Renal cortex interstitium (tissue), 11 donors: ENCODE measurements around the gene ZBBX. TPM values are rescaled to one million over a fixed set of nuclear protein-coding genes. Genes with fewer than 3 reads are reported as not detected.
A peak's percentile ranks its signal among the peaks of the same experiment; 100 is the strongest.

Source experiments
- DNase-seq, 11 donors: peaks; one replicate each; pipeline ENCODE4 v3.0.0-alpha.2; 2013; ENCODE audit warnings: low read depth in 9 of 11, low spot score in 4 of 11; ENCODE audit errors: extremely low read depth in 1 of 11
- polyA plus RNA-seq, 3 donors: library from polyadenylated mRNA; unstranded; fragments of 120-200 nt; gene quantifications; one replicate each; pipeline ENCODE4 v1.2.1, GENCODE V29; 2013; ENCODE audit not compliant: insufficient read length in 3 of 3

Gene ZBBX
- polyA plus RNA-seq, 3 donors = 2.9 to 6.9 (median 3.8) TPM

DNA sequence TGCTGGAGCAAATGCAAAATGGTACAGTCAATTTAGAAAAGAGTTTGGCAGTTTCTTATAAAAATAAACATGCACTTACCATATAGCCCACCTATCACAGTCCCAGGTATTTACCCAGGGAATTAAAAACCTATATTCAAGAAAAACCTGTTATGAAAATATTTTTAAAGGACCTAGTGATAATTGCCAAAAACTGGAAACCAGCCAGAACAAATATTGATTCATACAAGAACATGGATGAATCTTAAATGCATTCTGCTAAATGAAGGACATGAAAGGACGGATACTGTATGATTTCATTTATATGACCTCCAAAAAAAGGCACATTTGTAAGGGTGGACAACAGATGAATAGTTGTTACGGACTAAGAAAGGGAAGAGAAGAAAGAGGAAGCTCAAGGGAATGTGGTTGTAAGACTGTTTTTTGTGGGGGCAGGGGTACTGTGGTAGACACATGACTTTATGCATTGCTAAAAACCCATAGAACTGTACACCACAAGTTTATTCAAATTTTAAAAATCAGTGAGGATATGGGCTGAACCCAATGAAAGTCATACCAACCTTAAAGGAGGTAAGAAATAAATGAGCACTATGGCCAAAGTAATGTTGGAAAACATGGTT lies 61.0 kb downstream of the ZBBX start:
- no peak for DNase-seq

DNA sequence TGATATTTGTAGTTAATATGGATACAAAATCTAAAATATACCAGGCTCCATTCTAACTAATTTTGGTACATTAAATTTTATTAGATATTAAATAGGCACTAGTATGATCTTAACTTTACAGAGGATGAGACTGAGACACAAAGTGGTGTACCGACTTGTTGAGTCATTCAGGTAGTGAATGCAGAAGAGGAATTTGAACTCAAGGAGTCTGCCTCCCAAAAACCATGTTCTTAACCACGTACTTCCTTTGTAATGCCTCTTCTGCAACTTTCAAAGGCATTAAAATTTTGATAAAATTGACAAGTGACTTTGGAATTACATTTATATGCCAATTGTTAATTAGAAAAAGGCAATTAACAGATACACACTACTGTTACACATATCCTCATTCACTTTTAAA lies 61.8 kb downstream of the ZBBX start:
- no peak for DNase-seq

DNA sequence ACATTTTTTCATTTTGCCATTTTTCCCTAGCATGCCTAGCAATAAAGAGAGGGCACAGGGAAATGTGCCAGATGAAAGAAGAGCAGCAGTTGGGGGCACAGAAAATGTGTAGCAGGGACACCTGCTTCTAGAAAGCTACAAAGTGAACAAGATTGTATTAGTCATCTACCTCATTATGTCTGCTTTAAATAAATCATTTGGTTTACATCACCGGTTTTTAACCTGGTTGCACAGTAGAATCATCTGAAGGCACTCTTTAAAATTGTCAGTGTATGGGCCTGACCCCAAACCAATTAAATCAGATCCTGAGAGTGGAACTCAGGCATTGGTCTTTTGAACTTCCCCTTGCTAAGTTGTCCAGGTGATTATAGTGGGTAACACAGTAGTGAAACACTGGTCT lies 73.8 kb downstream of the ZBBX start:
- DNase-seq = no peak

GRCh38 chr3:167305340-167305890 lies 74.7 kb downstream of the ZBBX start:
- no peak for DNase-seq

DNA sequence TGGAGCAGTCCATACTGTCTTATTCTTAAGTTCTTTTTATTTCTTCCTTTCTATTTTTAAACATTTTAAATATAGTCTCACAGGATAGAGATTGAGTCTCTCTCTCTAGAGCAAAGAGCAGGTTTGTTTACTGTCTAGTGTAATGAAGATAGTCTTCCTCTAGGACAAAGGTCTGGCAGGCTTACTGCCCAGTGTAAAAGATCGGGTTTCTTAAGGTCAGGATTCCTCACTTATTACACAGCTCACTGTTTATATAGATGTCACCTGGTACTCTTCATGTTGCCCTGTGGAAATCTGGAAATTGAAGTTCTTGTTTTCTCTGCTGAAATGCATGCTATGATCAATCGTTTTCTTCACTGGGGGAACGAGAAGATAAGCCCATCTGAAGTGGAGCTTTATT lies 76.0 kb downstream of the ZBBX start:
- DNase-seq = peak in 9 of 11 donors; percentile 2 to 37 (median 21)

DNA sequence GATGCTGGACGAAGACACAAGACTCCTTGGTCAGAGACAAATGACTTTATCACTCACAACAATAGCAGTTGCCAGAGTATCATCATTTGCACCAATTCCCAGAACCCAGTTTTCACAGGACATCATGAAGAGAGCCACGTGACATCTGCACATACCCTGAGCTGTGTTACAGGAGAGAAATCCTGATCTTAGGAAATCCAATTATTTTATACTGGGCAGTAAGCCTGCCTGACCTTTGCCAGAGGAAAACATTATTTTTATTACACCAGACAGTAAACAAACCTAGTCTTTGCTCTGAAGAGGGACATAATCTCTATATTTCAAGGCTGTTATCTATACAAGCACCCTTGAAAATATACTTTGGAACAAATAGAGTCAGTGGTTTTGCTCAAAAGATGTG lies 77.4 kb downstream of the ZBBX start:
- DNase-seq = no peak

GRCh38 chr3:167300207-167300606 lies 79.9 kb downstream of the ZBBX start:
- DNase-seq = no peak

GRCh38 chr3:167289435-167289834 lies 90.7 kb downstream of the ZBBX start:
- DNase-seq = no peak

DNA sequence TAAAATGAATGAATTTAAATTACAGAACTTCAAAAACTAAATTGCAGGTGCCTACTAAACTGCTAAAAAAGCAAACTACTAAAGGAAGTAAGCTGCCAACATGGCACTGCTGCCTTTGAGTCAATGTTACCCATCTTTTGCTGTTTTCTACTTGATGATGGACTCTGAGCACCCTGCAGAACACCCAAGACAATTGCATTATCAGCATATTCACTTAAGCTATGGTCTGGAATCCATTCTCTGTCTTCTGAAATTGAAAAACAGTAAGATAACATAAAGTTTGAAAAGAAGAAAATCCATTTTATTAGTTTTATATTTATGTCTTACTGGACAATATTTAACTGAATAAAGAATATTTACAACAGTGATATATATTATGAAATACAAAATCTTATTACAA lies 91.4 kb downstream of the ZBBX start:
- DNase-seq = no peak

- DNase-seq = no peak
Observed at GRCh38 chr3:167287308-167287707, 92.8 kb downstream of the ZBBX start.

GRCh38 chr3:167274141-167274874 lies 105.8 kb downstream of the ZBBX start:
- no peak for DNase-seq

DNA sequence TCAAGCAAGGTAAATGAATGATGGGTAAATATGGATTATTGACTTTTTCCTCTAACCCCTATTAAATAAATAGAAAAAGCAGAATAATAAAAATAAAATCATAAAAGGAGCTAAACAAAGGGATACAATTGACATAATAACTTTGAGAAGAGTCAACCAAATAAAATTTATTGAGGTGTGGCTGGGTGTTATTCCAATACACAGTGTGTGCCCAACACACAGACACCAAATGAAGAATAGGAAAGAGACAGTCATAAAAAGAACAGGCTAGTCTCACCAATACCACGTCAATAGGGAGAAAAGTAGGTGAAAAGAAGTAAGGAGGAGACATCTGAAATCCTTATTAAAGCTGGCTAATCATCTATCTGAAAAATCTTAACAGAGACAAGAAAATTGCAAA lies 127.1 kb downstream of the ZBBX start:
- no peak for DNase-seq

- DNase-seq = no peak
Observed at GRCh38 chr3:167251678-167252077, 128.4 kb downstream of the ZBBX start.

DNA sequence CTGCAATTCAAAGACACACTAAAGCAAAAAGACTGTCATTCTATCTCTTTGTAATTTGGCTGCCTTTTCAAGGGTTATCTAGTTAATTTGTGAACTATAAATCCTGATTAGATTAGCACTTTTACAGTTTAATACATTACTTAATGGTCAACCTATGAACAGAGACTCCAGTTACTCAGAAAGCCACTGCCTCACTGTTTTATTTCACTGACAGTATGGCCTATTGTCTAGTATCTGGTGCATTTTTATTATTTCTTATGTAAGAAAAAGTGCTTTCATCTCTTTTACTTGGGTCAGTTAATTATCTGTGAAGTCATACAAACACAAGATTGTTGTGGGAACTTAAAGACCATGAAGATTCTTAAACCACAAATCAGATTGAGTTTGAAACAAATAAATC lies 133.8 kb downstream of the ZBBX start:
- peak in 2 of 11 donors; percentile 2 to 8 for DNase-seq

DNA sequence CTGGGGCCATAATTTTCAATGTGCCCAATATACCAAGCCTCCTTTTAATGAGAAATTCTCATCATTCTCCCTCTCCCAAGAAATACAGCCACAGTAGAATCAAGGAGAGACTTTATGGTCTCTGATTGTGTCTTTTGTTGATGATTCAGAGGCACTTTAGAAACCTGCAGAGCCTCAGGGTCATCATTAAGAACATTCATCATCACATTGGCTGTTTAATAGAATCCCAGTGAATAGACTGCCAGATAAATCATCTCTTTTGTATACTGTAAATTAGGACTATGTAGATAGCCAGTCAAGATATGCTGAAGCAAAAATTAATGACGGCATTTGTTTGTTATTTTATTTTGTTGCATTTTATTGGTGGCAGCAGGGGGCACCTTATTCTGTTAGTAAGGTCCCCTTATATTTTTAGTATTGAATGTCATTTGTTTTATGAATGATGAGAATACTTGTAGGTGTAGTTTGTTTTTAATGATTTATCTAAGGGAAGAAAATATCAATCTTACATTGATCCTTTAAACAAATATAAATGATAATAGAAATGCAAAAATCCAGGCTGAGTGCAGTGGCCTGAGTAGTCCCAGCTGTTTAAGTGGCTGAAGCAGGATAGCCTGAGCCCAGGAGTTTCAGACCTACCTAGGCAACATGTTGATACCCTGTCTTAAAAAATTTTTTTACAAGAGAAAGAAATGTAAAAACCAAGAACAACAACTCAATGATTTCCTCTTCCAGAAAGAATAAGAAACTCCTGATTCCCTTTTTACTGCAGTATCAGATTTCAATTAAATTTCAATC lies 138.8 kb downstream of the ZBBX start:
- no peak for DNase-seq

DNA sequence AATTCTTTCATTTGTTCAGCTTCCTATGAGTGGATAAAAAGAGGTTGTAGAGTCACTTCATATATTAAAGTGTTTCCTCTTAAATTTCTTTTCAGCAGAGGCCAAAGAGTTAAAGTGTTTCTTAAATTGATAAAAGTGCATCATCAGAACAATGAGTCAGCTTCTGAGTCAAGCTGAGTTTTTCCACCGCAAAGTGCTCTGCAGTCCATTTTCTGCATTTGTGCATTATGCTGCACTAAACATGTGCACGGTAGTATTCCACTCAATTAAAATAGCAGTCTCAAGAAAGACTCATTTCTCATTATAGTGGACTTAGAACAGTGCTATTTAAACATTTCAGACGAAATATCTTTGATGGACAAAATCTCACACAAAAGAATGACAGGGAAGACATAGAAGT lies 152.0 kb downstream of the ZBBX start:
- DNase-seq = no peak

GRCh38 chr3:167225821-167226220 lies 154.3 kb downstream of the ZBBX start:
- no peak for DNase-seq

DNA sequence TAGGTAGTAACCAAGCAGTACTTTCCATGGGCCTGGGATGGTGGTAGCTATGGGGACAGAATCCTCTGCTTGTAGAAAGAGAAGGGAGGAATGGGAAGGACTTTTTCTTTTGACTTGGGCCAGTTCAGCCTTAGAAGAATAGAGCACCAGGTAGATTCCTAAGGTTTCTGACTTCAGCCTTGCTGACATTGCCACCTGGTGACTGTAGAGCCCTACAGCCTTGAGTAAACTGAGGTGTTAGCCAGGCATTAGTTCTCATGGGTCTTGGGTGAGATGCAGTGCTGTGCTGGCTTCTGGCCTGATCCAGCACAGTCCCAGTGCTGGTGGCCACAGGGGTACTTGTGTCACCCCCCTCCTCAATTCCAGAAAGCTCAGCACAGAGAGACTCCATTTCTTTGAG lies 171.1 kb downstream of the ZBBX start:
- no peak for DNase-seq

GRCh38 chr3:167203062-167203461 lies 177.0 kb downstream of the ZBBX start:
- no peak for DNase-seq
